ENCODE results near the gene RASGEF1C.

DNA sequence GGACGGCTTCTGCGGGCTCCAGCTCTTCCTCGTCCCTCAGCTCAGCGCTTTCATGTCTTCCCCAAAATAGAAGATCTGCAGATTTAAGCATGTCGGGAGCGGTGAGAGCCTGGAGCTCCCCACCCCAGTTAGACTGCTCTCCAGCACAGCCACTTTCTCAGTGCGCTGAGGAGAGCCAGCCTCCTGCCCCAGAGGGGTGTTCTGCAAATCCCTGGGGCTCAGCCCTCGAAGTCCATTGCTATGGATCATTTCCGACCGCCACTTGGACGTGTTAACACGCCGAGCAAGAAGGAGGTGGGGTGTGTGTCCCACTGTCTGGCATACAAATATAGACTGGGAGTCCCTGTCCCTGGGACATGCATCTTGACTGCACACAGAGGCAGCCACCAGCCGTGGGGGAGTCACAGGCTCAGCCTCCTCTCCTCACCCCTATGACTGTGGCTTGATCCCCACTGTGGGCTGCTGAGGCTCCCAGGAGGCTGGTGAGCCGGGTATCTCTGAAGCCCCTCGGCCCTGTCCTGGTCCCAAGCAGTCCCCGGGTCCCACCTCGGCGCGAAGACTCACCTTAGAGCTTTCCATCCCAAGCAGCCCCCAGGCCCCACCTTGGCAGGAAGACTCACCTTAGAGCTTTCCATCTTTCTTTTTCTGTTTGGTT, 107.4 kb downstream of the RASGEF1C start:
- no peak for TF ChIP-seq FOXK1 (CRISPR knock-in tag; IDR thresholded peaks at IDR 0.05; ENCODE audit: borderline replicate concordance, low read depth)
- no peak for TF ChIP-seq ZNF644 (CRISPR knock-in tag; IDR thresholded peaks at IDR 0.05; ENCODE audit: low read depth)
- TF ChIP-seq ZSCAN25 (CRISPR knock-in tag; IDR thresholded peaks at IDR 0.05) = no peak
- TF ChIP-seq, protein P1, sequence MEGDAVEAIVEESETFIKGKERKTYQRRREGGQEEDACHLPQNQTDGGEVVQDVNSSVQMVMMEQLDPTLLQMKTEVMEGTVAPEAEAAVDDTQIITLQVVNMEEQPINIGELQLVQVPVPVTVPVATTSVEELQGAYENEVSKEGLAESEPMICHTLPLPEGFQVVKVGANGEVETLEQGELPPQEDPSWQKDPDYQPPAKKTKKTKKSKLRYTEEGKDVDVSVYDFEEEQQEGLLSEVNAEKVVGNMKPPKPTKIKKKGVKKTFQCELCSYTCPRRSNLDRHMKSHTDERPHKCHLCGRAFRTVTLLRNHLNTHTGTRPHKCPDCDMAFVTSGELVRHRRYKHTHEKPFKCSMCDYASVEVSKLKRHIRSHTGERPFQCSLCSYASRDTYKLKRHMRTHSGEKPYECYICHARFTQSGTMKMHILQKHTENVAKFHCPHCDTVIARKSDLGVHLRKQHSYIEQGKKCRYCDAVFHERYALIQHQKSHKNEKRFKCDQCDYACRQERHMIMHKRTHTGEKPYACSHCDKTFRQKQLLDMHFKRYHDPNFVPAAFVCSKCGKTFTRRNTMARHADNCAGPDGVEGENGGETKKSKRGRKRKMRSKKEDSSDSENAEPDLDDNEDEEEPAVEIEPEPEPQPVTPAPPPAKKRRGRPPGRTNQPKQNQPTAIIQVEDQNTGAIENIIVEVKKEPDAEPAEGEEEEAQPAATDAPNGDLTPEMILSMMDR (CRISPR knock-in tag; IDR thresholded peaks at IDR 0.05) = no peak
